ENCODE measurements around the gene CEP128. TPM values are rescaled to one million over a fixed set of nuclear protein-coding genes. Genes with fewer than 3 reads are reported as not detected.

Gene CEP128
- total RNA-seq, 4 donors from 2014 or later: 13.9 to 18.1 (median 16.0) TPM

DNA sequence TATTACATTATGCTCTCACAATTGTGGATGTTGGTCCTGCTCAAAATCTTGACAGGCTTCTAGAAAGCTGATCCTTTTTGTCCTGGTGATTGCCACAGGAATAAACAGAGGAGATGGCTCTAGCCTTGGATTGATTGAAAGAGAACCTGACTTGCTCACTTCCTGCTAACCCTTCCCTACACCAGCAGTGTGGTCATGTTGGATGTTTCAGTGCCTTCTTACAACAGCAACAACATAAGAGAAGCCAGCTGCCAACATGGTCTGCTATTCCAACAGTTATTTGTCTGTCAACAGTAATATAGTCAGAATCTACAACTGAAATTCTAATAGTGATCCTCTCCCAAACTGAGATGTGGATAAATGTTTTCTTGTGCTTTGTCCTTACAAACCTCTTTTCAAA, 418.6 kb downstream of the CEP128 start:
- intact Hi-C loops (cut with DNase I): no loop called here
- Histone ChIP-seq H3K27ac (no peak overlapping the region), H3K27me3 (no peaks in the 10 kb centered on the region), H3K36me3 (no peaks in the 10 kb centered on the region), H3K4me3 (replicated peaks in 1 of 3) (no peak overlapping the region), H3K4me1 (no peaks in the 10 kb centered on the region), H3K9me3 (no peaks in the 10 kb centered on the region)
- no peak for DNase-seq
- TF ChIP-seq, protein P1, sequence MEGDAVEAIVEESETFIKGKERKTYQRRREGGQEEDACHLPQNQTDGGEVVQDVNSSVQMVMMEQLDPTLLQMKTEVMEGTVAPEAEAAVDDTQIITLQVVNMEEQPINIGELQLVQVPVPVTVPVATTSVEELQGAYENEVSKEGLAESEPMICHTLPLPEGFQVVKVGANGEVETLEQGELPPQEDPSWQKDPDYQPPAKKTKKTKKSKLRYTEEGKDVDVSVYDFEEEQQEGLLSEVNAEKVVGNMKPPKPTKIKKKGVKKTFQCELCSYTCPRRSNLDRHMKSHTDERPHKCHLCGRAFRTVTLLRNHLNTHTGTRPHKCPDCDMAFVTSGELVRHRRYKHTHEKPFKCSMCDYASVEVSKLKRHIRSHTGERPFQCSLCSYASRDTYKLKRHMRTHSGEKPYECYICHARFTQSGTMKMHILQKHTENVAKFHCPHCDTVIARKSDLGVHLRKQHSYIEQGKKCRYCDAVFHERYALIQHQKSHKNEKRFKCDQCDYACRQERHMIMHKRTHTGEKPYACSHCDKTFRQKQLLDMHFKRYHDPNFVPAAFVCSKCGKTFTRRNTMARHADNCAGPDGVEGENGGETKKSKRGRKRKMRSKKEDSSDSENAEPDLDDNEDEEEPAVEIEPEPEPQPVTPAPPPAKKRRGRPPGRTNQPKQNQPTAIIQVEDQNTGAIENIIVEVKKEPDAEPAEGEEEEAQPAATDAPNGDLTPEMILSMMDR (IDR thresholded peaks at IDR 0.05): no peak
- TF ChIP-seq POLR2A (IDR thresholded peaks at IDR 0.05): no peak

DNA sequence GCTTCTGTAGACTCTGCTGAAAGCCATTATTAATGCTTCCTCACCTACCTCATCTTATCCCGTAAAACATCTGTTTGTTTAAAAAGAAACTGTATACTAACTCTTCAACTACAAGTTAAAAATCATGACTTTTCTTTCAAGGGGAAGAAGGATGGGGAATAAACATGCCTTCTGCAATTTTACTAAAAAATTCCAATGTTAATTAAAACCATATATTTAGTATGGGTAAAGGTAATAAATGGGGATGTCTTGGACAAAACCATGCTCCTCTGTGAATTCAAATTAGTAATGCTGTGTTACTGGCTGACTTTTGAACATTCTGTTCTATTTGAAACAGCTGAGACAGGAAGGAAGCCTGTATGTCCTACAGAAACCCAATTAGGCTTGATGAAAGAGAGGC, 419.1 kb downstream of the CEP128 start:
- H3K27me3 ChIP-seq: no peaks in the 10 kb centered on the region
- intact Hi-C loops (cut with DNase I): no loop called here
- H3K36me3 ChIP-seq: no peaks in the 10 kb centered on the region
- TF ChIP-seq POLR2A (IDR thresholded peaks at IDR 0.05): no peak
- TF ChIP-seq, protein P1 (IDR thresholded peaks at IDR 0.05): no peak
- DNase-seq: no peak
- 89 to 93% methylated on average over 1 of the region's 1 CpG for WGBS, 2 donors
- no peaks in the 10 kb centered on the region for H3K9me3 ChIP-seq
- no peaks in the 10 kb centered on the region for H3K4me1 ChIP-seq
- no peak overlapping the region for H3K27ac ChIP-seq
- H3K4me3 ChIP-seq (replicated peaks in 1 of 3): no peak overlapping the region

DNA sequence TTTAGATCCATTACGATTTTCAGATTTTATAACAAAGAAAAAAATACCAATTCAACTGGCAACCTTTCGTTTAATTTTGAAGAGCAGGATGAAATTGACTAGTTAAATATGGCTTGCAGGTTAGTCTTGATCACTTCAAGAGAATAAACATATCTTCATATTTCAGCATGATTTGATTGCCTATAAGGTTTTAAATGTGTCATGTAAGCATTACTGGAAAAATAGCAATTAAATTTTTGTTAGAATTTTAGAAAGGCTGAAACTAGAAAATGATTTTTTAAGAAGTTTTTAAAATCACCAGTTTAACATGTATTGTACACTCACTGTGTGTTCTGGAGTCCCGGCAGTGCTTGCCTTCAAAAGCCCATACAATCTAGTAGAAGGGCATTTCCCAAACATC, 420.1 kb downstream of the CEP128 start:
- Histone ChIP-seq H3K4me3 (replicated peaks in 1 of 3) (no peak overlapping the region), H3K27ac (no peak overlapping the region), H3K9me3 (no peaks in the 10 kb centered on the region), H3K4me1 (no peaks in the 10 kb centered on the region), H3K36me3 (no peaks in the 10 kb centered on the region), H3K27me3 (no peaks in the 10 kb centered on the region)
- WGBS, 2 donors: 93 to 97% methylated on average over 3 of the region's 3 CpGs
- intact Hi-C loops (cut with DNase I): no loop called here
- TF ChIP-seq, protein P1 (IDR thresholded peaks at IDR 0.05): no peak
- TF ChIP-seq POLR2A (IDR thresholded peaks at IDR 0.05): no peak
- no peak for DNase-seq

DNA sequence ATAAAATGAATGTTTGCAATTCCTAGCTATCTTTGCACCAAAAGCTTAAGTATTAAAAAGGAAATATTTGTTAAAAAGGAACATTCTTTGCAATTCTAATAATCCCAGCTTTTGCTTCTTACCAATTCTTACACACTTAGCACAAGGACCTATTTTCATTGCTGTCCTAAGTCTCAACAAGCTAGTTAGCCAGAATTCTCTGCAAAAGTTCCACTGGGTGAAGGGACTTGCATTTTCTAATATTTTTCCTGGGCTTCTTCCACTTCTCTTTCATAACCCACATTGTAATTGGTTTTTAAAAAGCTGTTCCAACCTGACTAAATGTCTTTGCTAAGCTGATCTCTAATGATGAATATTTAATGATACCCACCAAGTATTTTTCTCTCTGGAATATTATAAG, 422.5 kb downstream of the CEP128 start:
- H3K4me1 ChIP-seq: no peaks in the 10 kb centered on the region
- no peak for TF ChIP-seq POLR2A (IDR thresholded peaks at IDR 0.05)
- TF ChIP-seq, protein P1 (IDR thresholded peaks at IDR 0.05): no peak

DNA sequence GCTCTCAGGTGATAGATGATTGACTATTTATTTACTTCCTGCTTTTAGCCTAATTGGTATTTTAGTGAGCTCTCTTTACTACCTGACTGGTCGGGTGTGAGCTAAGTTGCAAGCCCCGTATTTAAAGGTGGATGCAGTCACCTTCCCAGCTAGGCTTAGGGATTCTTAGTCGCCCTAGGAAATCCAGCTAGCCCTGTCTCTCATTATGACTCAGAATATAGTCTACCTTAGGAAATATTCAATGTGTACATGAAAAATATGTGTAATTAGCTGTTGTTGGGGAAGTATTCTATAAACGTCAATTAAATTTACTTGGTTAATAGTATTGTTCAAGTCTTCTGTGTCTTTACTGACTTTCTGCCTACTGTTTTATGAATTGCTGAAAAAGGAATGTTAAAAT, 423.4 kb downstream of the CEP128 start:
- intact Hi-C loops (cut with DNase I): no loop called here
- no peak for DNase-seq

More for the DNA sequence above, 422.5 kb downstream of the CEP128 start:
- DNase-seq: no peak
- H3K27me3 ChIP-seq: no peaks in the 10 kb centered on the region
- H3K36me3 ChIP-seq: no peaks in the 10 kb centered on the region
- H3K4me3 ChIP-seq (replicated peaks in 1 of 3): no peak overlapping the region
- H3K27ac ChIP-seq: no peak overlapping the region
- intact Hi-C loops (cut with DNase I): no loop called here
- no peaks in the 10 kb centered on the region for H3K9me3 ChIP-seq

More for the DNA sequence above, 423.4 kb downstream of the CEP128 start:
- 96 to 98% methylated on average over 4 of the region's 4 CpGs for WGBS, 2 donors
- Histone ChIP-seq H3K4me1 (no peaks in the 10 kb centered on the region), H3K36me3 (no peaks in the 10 kb centered on the region), H3K4me3 (replicated peaks in 1 of 3) (no peak overlapping the region), H3K9me3 (no peaks in the 10 kb centered on the region), H3K27ac (no peak overlapping the region), H3K27me3 (no peaks in the 10 kb centered on the region)
- TF ChIP-seq, protein P1 (IDR thresholded peaks at IDR 0.05): no peak

All from thyroid gland (tissue), 4 donors.